NT2/D1 (cell line): Measurements from ENCODE around the gene SCEL.

Experiments used
- SUZ12 ChIP-seq: IDR thresholded peaks from 2 replicates; pipeline ENCODE4 v1.6.1; 2011; ENCODE audit not compliant: insufficient read length, insufficient read depth; ENCODE audit errors: extremely low read depth
- YY1 ChIP-seq: IDR thresholded peaks from 2 replicates; pipeline ENCODE4 v1.6.1; 2011; ENCODE audit not compliant: insufficient read length, insufficient read depth
- ZNF274 ChIP-seq: IDR thresholded peaks from 2 replicates; pipeline ENCODE4 v1.6.1; 2011; ENCODE audit warnings: mild to moderate bottlenecking, low read depth, low read length

- TF ChIP-seq SUZ12 (no peak), YY1 (no peak), ZNF274 (no peak)
These were observed 38.2 kb upstream of the SCEL start for GRCh38 chr13:77497350-77497749.
